Mucosa of descending colon (tissue), 3 donors: ENCODE measurements around the gene HPS4. TPM values are rescaled to one million over a fixed set of nuclear protein-coding genes. Genes with fewer than 3 reads are reported as not detected.

Source experiments
- ATAC-seq: fragments of 200-7000 bp; cut with Tn5 transposase; one replicate; pipeline ENCODE4 v1.9.1; 2020; ENCODE audit warnings: mild to moderate bottlenecking, moderate library complexity
- DNase-seq, 3 donors: peaks; one replicate each; pipeline ENCODE4 v3.0.0-alpha.2; 2020
- H3K36me3 ChIP-seq: fragments of 200-600 bp; one replicate; pipeline ENCODE4 v1.8.0; 2021; ENCODE audit warnings: low read depth, mild to moderate bottlenecking
- H3K4me1 ChIP-seq: fragments of 200-600 bp; one replicate; pipeline ENCODE4 v1.8.0; 2021; ENCODE audit warnings: low read depth, mild to moderate bottlenecking
- H3K4me3 ChIP-seq: fragments of 200-600 bp; one replicate; pipeline ENCODE4 v1.8.0; 2021; ENCODE audit warnings: mild to moderate bottlenecking
- H3K9me3 ChIP-seq: fragments of 200-600 bp; one replicate; pipeline ENCODE4 v1.8.0; 2021; ENCODE audit warnings: mild to moderate bottlenecking
- CTCF ChIP-seq: fragments of 200-600 bp; IDR thresholded peaks from one replicate; pipeline ENCODE4 v1.8.0; 2022; ENCODE audit warnings: antibody characterized with exemption, mild to moderate bottlenecking
- intact Hi-C, 2 donors: fragments of 100-400 bp; cut with DNase I in 1 of 2; cut with micrococcal nuclease in 1 of 2; formaldehyde crosslinking; loops; one replicate each; pipeline versions ENCODE4 v1.11.0 to v1.11.1; 2022; cut with DNase I, micrococcal nuclease
- total RNA-seq, 3 donors: library from RNA; stranded (reverse); fragmentation: NEBNext Ultra II Directional in 2 of 3; extraction: Animal tissue kit (Norgen Biotek cat#: 25700) in 2 of 3; gene quantifications; one replicate each; pipeline versions ENCODE4 v1.2.1 to v1.2.4, GENCODE V29; 2021 to 2023
- donor health status: DM: no; HTN: no; CAD: no; lungs with moderate emphysema.
- donor health status: DM: no; HTN: no; CAD: no.
- donor health status: DM: no; HTN: yes; CAD: no.

HPS4 gene
- total RNA-seq, 3 donors from 2014 or later = 28.6 to 29.2 (median 28.9) TPM

- intact Hi-C loops = no loop called here
- TF ChIP-seq CTCF = no peak
- ATAC-seq (no peak), DNase-seq (peak in 1 of 3 donors; percentile 36)
- H3K4me1 ChIP-seq = peaks cover 40% of the 10 kb centered on the region
- no peaks in the 10 kb centered on the region for H3K9me3 ChIP-seq
- H3K4me3 ChIP-seq = no peak overlapping the region
- H3K36me3 ChIP-seq = no peaks in the 10 kb centered on the region
Observed at GRCh38 chr22:26480611-26480932, 3.0 kb downstream of the HPS4 start.

GRCh38 chr22:26479792-26480610 is 3.6 kb downstream of the HPS4 start:
- intact Hi-C loops = no loop called here
- H3K4me1 ChIP-seq = peaks cover 36% of the 10 kb centered on the region
- no peaks in the 10 kb centered on the region for H3K9me3 ChIP-seq
- ATAC-seq (peak; percentile 40), DNase-seq (peak in 2 of 3 donors; percentile 24 to 36)
- H3K4me3 ChIP-seq = no peak overlapping the region
- H3K36me3 ChIP-seq = no peaks in the 10 kb centered on the region
- TF ChIP-seq CTCF = no peak

- Histone ChIP-seq H3K4me1 (peaks cover 29% of the 10 kb centered on the region), H3K36me3 (no peaks in the 10 kb centered on the region), H3K4me3 (no peak overlapping the region), H3K9me3 (no peaks in the 10 kb centered on the region)
- intact Hi-C loops = no loop called here
- TF ChIP-seq CTCF = no peak
- DNase-seq (no peak), ATAC-seq (no peak)
Observed at GRCh38 chr22:26479043-26479791, 4.4 kb downstream of the HPS4 start.

- intact Hi-C loops = no loop called here
- H3K36me3 ChIP-seq = peaks cover 2% of the 10 kb centered on the region
Observed at GRCh38 chr22:26477341-26477731, 6.2 kb downstream of the HPS4 start.

GRCh38 chr22:26476705-26477340 is 6.8 kb downstream of the HPS4 start:
- H3K4me3 ChIP-seq = no peak overlapping the region
- intact Hi-C loops = no loop called here
- DNase-seq = no peak
- TF ChIP-seq CTCF = no peak
- no peak for ATAC-seq
- H3K36me3 ChIP-seq = peaks cover 4% of the 10 kb centered on the region
- H3K9me3 ChIP-seq = no peaks in the 10 kb centered on the region
- peaks cover 19% of the 10 kb centered on the region for H3K4me1 ChIP-seq

More at GRCh38 chr22:26477341-26477731, 6.2 kb downstream of the HPS4 start:
- ATAC-seq = no peak
- no peaks in the 10 kb centered on the region for H3K9me3 ChIP-seq
- peaks cover 19% of the 10 kb centered on the region for H3K4me1 ChIP-seq
- DNase-seq = no peak
- H3K4me3 ChIP-seq = no peak overlapping the region
- TF ChIP-seq CTCF = no peak
